Measurements from ENCODE around the gene EQTN.

The EQTN gene

GRCh38 chr9:27261517-27262211 is 35.3 kb downstream of the EQTN start:
- Histone ChIP-seq H3K14ac (ENCODE audit: low read length) (no peak overlapping the region), H3K9ac (ENCODE audit: low read length) (no peak overlapping the region), H3K27ac (ENCODE audit: low read depth, low read length) (no peak overlapping the region), H3K79me2 (ENCODE audit: control insufficient read depth, insufficient read depth, low read length, poor library complexity) (no peaks in the 10 kb centered on the region), H3K36me3 (ENCODE audit: control insufficient read depth in 1 of 2, insufficient read depth in 2 of 2, low read length in 2 of 2) (no peaks in the 10 kb centered on the region), H3K23ac (ENCODE audit: low read length) (no peak overlapping the region), H3K4me2 (ENCODE audit: low read length) (no peak overlapping the region), H2BK5ac (ENCODE audit: low read depth, low read length, poor library complexity) (no peak overlapping the region), H3K4me3 (ENCODE audit: low read depth, low read length) (no peak overlapping the region), H2BK12ac (ENCODE audit: low read length) (no peak overlapping the region), H3K4ac (ENCODE audit: low read depth, low read length) (no peak overlapping the region), H4K91ac (ENCODE audit: low read depth, low read length) (no peak overlapping the region), H3K9me3 (ENCODE audit: insufficient read depth, low read depth, low read length) (no peaks in the 10 kb centered on the region), H4K8ac (ENCODE audit: low read depth, low read length) (no peak overlapping the region), H3K79me1 (ENCODE audit: low read length) (no peaks in the 10 kb centered on the region), H3K4me1 (ENCODE audit: control insufficient read depth in 1 of 2, insufficient read depth in 2 of 2, low read length in 2 of 2) (no peaks in the 10 kb centered on the region), H3K18ac (ENCODE audit: low read length) (no peak overlapping the region), H4K12ac (ENCODE audit: low read depth, low read length) (no peak overlapping the region), H2BK120ac (ENCODE audit: insufficient read depth, low read length, poor library complexity) (no peak overlapping the region), H3K27me3 (ENCODE audit: insufficient read depth, low read length) (no peaks in the 10 kb centered on the region), H2AK5ac (ENCODE audit: low read length) (no peak overlapping the region), H2AFZ (ENCODE audit: insufficient read depth, low read length, poor library complexity) (no peak overlapping the region)
- WGBS (ENCODE audit: extremely low coverage, insufficient coverage, insufficient read length), result no CpG with 5 or more reads among the region's 4 CpGs
- DNase-seq, result peak; percentile 77 to 89

- Histone ChIP-seq H3K23ac (ENCODE audit: low read length) (no peak overlapping the region), H3K14ac (ENCODE audit: low read length) (no peak overlapping the region), H3K27me3 (ENCODE audit: insufficient read depth, low read length) (no peaks in the 10 kb centered on the region), H4K12ac (ENCODE audit: low read depth, low read length) (no peak overlapping the region), H4K91ac (ENCODE audit: low read depth, low read length) (no peak overlapping the region), H3K4ac (ENCODE audit: low read depth, low read length) (no peak overlapping the region), H3K79me1 (ENCODE audit: low read length) (no peaks in the 10 kb centered on the region), H2AK5ac (ENCODE audit: low read length) (no peak overlapping the region), H3K79me2 (ENCODE audit: control insufficient read depth, insufficient read depth, low read length, poor library complexity) (no peaks in the 10 kb centered on the region), H3K18ac (ENCODE audit: low read length) (no peak overlapping the region), H3K4me3 (ENCODE audit: low read depth, low read length) (no peak overlapping the region), H2AFZ (ENCODE audit: insufficient read depth, low read length, poor library complexity) (no peak overlapping the region), H3K9me3 (ENCODE audit: insufficient read depth, low read depth, low read length) (no peaks in the 10 kb centered on the region), H3K9ac (ENCODE audit: low read length) (no peak overlapping the region), H4K8ac (ENCODE audit: low read depth, low read length) (no peak overlapping the region), H2BK12ac (ENCODE audit: low read length) (no peak overlapping the region), H3K36me3 (ENCODE audit: control insufficient read depth in 1 of 2, insufficient read depth in 2 of 2, low read length in 2 of 2) (no peaks in the 10 kb centered on the region), H3K4me2 (ENCODE audit: low read length) (no peak overlapping the region), H2BK5ac (ENCODE audit: low read depth, low read length, poor library complexity) (no peak overlapping the region), H3K27ac (ENCODE audit: low read depth, low read length) (no peak overlapping the region), H2BK120ac (ENCODE audit: insufficient read depth, low read length, poor library complexity) (no peak overlapping the region), H3K4me1 (ENCODE audit: control insufficient read depth in 1 of 2, insufficient read depth in 2 of 2, low read length in 2 of 2) (no peaks in the 10 kb centered on the region)
- DNase-seq, result no peak
- WGBS (ENCODE audit: extremely low coverage, insufficient coverage, insufficient read length), result no CpG with 5 or more reads among the region's 8 CpGs
Measured at GRCh38 chr9:27260789-27261516, 36.0 kb downstream of the EQTN start.

- no peak overlapping the region for H3K4me3 ChIP-seq (ENCODE audit: low read depth, low read length)
Measured at GRCh38 chr9:27258662-27259061, 38.3 kb downstream of the EQTN start.

GRCh38 chr9:27248702-27249101 is 48.2 kb downstream of the EQTN start:
- H3K4ac ChIP-seq (ENCODE audit: low read depth, low read length), result no peak overlapping the region
- no peaks in the 10 kb centered on the region for H3K36me3 ChIP-seq (ENCODE audit: control insufficient read depth in 1 of 2, insufficient read depth in 2 of 2, low read length in 2 of 2)
- H3K27ac ChIP-seq (ENCODE audit: low read depth, low read length), result no peak overlapping the region
- no peak overlapping the region for H3K4me3 ChIP-seq (ENCODE audit: low read depth, low read length)
- H4K91ac ChIP-seq (ENCODE audit: low read depth, low read length), result no peak overlapping the region
- no peak overlapping the region for H4K12ac ChIP-seq (ENCODE audit: low read depth, low read length)
- H3K14ac ChIP-seq (ENCODE audit: low read length), result no peak overlapping the region
- no peak overlapping the region for H4K8ac ChIP-seq (ENCODE audit: low read depth, low read length)
- peaks cover 2% of the 10 kb centered on the region for H3K9me3 ChIP-seq (ENCODE audit: insufficient read depth, low read depth, low read length)
- H2AFZ ChIP-seq (ENCODE audit: insufficient read depth, low read length, poor library complexity), result no peak overlapping the region
- no peaks in the 10 kb centered on the region for H3K4me1 ChIP-seq (ENCODE audit: control insufficient read depth in 1 of 2, insufficient read depth in 2 of 2, low read length in 2 of 2)
- H2BK120ac ChIP-seq (ENCODE audit: insufficient read depth, low read length, poor library complexity), result no peak overlapping the region
- H2AK5ac ChIP-seq (ENCODE audit: low read length), result no peak overlapping the region
- H3K79me1 ChIP-seq (ENCODE audit: low read length), result no peaks in the 10 kb centered on the region
- H3K4me2 ChIP-seq (ENCODE audit: low read length), result no peak overlapping the region
- no peak overlapping the region for H3K9ac ChIP-seq (ENCODE audit: low read length)
- H2BK5ac ChIP-seq (ENCODE audit: low read depth, low read length, poor library complexity), result no peak overlapping the region
- H2BK12ac ChIP-seq (ENCODE audit: low read length), result no peak overlapping the region
- no peak overlapping the region for H3K18ac ChIP-seq (ENCODE audit: low read length)
- DNase-seq, result peak in 1 of 2 donors; percentile 51
- H3K27me3 ChIP-seq (ENCODE audit: insufficient read depth, low read length), result no peaks in the 10 kb centered on the region
- H3K79me2 ChIP-seq (ENCODE audit: control insufficient read depth, insufficient read depth, low read length, poor library complexity), result no peaks in the 10 kb centered on the region
- H3K23ac ChIP-seq (ENCODE audit: low read length), result no peak overlapping the region

More at GRCh38 chr9:27258662-27259061, 38.3 kb downstream of the EQTN start:
- Histone ChIP-seq H3K4me1 (ENCODE audit: control insufficient read depth in 1 of 2, insufficient read depth in 2 of 2, low read length in 2 of 2) (no peaks in the 10 kb centered on the region), H3K27me3 (ENCODE audit: insufficient read depth, low read length) (no peaks in the 10 kb centered on the region), H3K9me3 (ENCODE audit: insufficient read depth, low read depth, low read length) (no peaks in the 10 kb centered on the region), H4K12ac (ENCODE audit: low read depth, low read length) (no peak overlapping the region), H2AFZ (ENCODE audit: insufficient read depth, low read length, poor library complexity) (no peak overlapping the region), H3K23ac (ENCODE audit: low read length) (no peak overlapping the region), H3K18ac (ENCODE audit: low read length) (no peak overlapping the region), H3K9ac (ENCODE audit: low read length) (no peak overlapping the region), H2AK5ac (ENCODE audit: low read length) (no peak overlapping the region), H3K27ac (ENCODE audit: low read depth, low read length) (no peak overlapping the region), H3K36me3 (ENCODE audit: control insufficient read depth in 1 of 2, insufficient read depth in 2 of 2, low read length in 2 of 2) (no peaks in the 10 kb centered on the region), H2BK120ac (ENCODE audit: insufficient read depth, low read length, poor library complexity) (no peak overlapping the region), H3K79me2 (ENCODE audit: control insufficient read depth, insufficient read depth, low read length, poor library complexity) (no peaks in the 10 kb centered on the region), H3K4me2 (ENCODE audit: low read length) (no peak overlapping the region), H3K14ac (ENCODE audit: low read length) (no peak overlapping the region), H2BK5ac (ENCODE audit: low read depth, low read length, poor library complexity) (no peak overlapping the region), H2BK12ac (ENCODE audit: low read length) (no peak overlapping the region), H3K79me1 (ENCODE audit: low read length) (no peaks in the 10 kb centered on the region), H4K91ac (ENCODE audit: low read depth, low read length) (no peak overlapping the region), H4K8ac (ENCODE audit: low read depth, low read length) (no peak overlapping the region), H3K4ac (ENCODE audit: low read depth, low read length) (no peak overlapping the region)
- no peak for DNase-seq
- WGBS (ENCODE audit: extremely low coverage, insufficient coverage, insufficient read length), result no CpG with 5 or more reads among the region's 7 CpGs
